ENCODE measurements around the gene CACNA1S. TPM values are rescaled to one million over a fixed set of nuclear protein-coding genes. Genes with fewer than 3 reads are reported as not detected.
A peak's percentile ranks its signal among the peaks of the same experiment; 100 is the strongest.

Gene CACNA1S
- total and polyA plus RNA-seq, 5 experiments from 2014 or later: not detected

DNA sequence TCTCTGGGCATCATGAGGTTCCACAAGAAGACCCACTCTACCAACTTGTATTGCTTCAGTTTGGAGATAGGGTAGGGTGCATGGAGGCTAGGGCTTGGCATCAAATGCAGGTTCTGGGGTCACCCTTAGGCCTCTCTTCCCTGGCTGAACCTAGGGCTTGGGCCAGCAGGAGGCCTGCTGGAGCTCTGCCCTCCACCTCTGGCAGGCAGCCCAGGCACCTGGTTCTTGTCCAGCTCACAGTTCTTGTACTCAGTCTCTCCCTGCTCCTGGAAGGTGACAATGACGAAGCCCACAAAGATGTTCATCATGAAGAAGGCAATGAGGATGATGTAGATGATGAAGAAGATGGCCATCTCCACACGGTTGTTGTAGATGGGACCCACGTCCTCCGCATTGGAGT lies 51.2 kb downstream of the CACNA1S start:
- DNase-seq (no peak), ATAC-seq (no peak)
- H3K4me3 Mint-ChIP-seq: no peak overlapping the region
- no peaks in the 10 kb centered on the region for H3K36me3 Mint-ChIP-seq
- POLR2A ChIA-PET: no interaction called here
- H3K27me3 Mint-ChIP-seq: peaks cover 0 to 11% (median 0%) of the 10 kb centered on the region in 5 donors
- no peak overlapping the region for H3K27ac Mint-ChIP-seq
- H3K4me1 Mint-ChIP-seq: peaks cover 0 to 14% (median 3%) of the 10 kb centered on the region in 4 donors
- no peaks in the 10 kb centered on the region for H3K9me3 Mint-ChIP-seq

DNA sequence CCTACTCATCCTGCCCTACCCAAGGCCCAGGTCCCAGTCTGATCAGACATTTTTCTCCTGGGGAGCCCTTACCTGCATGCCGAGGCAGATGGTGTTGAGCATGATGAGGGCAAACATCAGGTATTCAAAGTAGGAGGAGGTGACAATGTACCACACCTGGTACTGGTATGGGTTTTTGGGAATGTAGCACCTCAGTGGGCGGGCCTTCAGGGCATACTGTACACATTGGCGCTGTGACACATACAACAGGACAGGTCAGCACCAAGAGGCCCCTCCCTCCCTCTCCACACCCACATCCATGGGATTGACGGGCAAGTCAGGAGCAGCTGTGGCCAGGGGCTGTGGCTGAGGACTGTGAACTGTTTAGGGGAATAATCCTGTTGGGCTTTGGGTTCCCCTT lies 51.6 kb downstream of the CACNA1S start:
- DNase-seq: no peak
- no peaks in the 10 kb centered on the region for H3K36me3 Mint-ChIP-seq
- H3K27me3 Mint-ChIP-seq: peaks cover 0 to 11% (median 0%) of the 10 kb centered on the region in 5 donors
- POLR2A ChIA-PET: no interaction called here
- H3K4me1 Mint-ChIP-seq: peaks cover 0 to 18% (median 3%) of the 10 kb centered on the region in 4 donors
- no peak overlapping the region for H3K27ac Mint-ChIP-seq
- no peak overlapping the region for H3K4me3 Mint-ChIP-seq
- no peaks in the 10 kb centered on the region for H3K9me3 Mint-ChIP-seq
- no peak for ATAC-seq

DNA sequence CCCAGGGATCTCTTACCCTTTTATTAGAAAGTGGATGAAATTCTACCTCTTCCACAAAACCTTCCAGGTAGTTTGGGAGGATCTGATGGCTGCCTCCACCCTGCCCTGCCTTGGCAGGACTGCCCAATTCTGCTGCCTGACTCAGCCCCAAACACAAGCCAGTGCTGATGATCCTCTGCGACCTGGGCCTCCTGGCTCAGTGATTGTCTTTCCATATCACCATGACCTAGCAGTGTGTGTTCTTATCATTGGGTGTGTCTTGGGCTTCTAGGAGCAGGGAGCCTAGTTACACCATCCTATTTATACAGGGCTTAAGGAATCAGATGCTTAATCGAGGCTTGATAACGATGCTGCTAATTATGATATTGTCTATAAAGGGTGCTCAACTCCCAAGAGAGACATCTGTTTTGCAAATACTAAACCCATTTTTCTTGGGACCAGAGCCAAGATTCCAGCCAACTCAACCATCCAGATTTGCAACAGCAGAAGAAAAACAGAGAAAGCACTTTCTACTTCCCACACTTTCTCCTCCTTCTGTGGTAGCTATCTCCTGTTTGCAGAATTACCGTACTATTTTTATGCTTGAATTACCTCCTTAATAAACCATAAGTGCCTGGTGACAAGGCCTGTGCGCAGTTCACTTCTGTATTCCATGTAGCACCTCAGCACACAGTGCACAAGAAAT lies 52.2 kb downstream of the CACNA1S start:
- no peak for ATAC-seq
- DNase-seq: no peak
- Mint-ChIP-seq H3K27me3 (peaks cover 0 to 11% (median 0%) of the 10 kb centered on the region in 5 donors), H3K36me3 (no peaks in the 10 kb centered on the region), H3K27ac (peak overlapping the region in 1 of 10 donors; percentile 1), H3K9me3 (no peaks in the 10 kb centered on the region), H3K4me1 (peaks cover 0 to 23% (median 3%) of the 10 kb centered on the region in 4 donors), H3K4me3 (no peak overlapping the region)
- POLR2A ChIA-PET: no interaction called here

DNA sequence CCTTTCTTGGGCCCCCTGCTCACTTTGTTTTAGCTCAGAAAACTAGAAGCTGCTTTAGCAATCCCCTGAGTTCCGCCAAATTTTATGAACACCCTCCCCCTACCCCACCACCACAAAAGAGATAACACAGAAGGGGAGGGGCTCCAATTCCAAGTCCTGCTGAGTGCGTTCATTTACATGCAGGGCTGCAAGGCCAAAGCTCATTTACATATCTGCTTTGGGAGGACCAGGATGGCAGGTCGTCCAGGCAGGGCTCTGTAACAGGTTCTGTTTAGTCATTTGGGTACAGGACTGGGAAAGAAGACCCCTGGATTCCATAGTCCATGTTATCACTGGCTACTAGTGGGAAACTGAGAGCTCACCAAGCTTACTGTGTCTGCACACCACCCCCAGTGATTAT lies 52.8 kb downstream of the CACNA1S start:
- ATAC-seq (no peak), DNase-seq (no peak)
- Mint-ChIP-seq H3K9me3 (no peaks in the 10 kb centered on the region), H3K4me1 (peaks cover 0 to 28% (median 3%) of the 10 kb centered on the region in 4 donors), H3K27me3 (peaks cover 0 to 11% (median 0%) of the 10 kb centered on the region in 5 donors), H3K27ac (no peak overlapping the region), H3K36me3 (no peaks in the 10 kb centered on the region), H3K4me3 (no peak overlapping the region)
- POLR2A ChIA-PET: no interaction called here

DNA sequence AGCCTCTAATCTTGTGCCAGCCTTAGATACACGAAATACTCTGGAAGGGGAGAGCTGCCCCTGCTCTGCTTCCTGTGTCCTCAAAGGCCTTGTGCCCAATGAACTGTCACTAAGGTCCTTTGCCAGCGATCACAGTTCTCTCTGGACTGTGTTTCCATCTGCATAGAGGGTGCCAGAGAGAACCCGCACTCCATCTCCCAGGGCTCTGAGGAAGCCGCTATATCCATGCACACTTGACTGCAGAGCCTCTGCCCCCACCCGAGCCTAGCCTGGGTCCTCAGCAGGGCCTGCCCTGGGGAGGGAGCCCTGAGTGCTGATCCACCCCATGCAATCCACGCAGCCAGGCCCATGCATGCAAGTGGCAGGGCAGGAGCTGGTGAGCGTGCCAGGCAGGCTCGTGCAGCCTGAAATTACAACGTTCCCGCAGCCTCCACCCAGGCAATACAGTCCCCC lies 58.1 kb downstream of the CACNA1S start:
- no peak for ATAC-seq
- peak overlapping the region in 2 of 10 donors; percentile 60 to 76 for H3K27ac Mint-ChIP-seq
- H3K27me3 Mint-ChIP-seq: peaks cover 0 to 11% (median 0%) of the 10 kb centered on the region in 5 donors
- H3K36me3 Mint-ChIP-seq: no peaks in the 10 kb centered on the region
- DNase-seq: no peak
- POLR2A ChIA-PET: no interaction called here
- no peaks in the 10 kb centered on the region for H3K9me3 Mint-ChIP-seq
- H3K4me3 Mint-ChIP-seq: peak overlapping the region in 1 of 10 donors; percentile 54
- H3K4me1 Mint-ChIP-seq: peaks cover 0 to 43% (median 8%) of the 10 kb centered on the region in 4 donors

DNA sequence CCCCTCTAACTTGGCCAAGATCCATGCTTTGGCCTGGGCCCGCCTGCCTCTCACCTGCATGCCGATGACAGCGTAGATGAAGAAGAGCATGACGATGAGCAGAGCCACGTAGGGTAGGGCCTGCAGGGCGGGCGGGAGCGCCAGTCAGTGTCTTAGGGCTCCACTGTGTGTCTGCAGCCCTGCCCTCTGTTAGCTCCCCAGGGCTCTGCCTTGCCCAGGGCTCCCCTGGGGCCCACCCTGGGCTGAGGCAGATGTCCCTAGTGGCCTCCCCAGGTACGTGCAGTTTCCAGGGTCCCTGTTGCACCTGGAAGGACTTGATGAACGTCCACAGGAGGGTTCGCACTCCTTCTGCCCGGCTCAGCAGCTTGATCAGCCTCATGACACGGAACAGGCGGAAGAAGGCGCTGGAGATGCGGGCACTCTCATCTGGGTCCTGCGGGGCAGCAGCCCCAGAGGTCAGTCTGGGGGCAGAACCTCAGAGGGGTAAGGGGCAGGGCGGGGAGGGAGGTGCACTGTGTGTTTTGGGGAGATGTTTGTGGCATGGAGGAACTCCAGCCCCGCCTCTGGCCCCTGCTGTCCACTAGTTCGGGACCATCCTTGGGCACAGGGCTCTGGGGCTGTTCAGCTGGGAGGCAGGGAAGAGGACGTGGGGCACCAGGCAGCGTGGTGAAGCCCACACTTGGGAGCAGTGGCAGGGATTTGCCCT lies 58.9 kb downstream of the CACNA1S start:
- no peak for ATAC-seq
- Mint-ChIP-seq H3K36me3 (no peaks in the 10 kb centered on the region), H3K4me1 (peaks cover 0 to 43% (median 8%) of the 10 kb centered on the region in 4 donors), H3K27ac (no peak overlapping the region), H3K9me3 (no peaks in the 10 kb centered on the region), H3K4me3 (no peak overlapping the region), H3K27me3 (peaks cover 0 to 11% (median 0%) of the 10 kb centered on the region in 5 donors)
- POLR2A ChIA-PET: no interaction called here
- DNase-seq: no peak

DNA sequence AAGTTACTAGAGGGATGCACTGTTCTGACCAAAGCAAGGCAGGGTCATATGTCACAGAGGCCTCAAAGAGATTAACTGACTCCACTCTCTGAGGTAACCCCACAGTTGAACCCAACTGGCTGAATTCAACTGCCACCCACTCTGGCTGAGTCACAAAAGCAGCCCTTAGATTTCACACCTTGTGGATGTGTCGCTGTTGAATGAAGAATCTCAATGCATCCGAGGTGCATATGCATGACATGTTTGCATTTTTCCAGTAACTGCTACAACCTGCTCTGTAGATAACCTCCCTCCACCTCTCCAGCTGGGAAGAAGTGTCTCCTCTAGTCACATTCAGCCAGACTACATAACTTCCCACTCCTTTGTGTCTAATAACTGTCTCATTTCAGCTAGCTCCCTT lies 60.8 kb downstream of the CACNA1S start:
- no peak for ATAC-seq
- peak overlapping the region in 1 of 10 donors; percentile 27 for H3K27ac Mint-ChIP-seq
- DNase-seq: no peak
- POLR2A ChIA-PET: no interaction called here
- peaks cover 0 to 31% (median 5%) of the 10 kb centered on the region in 4 donors for H3K4me1 Mint-ChIP-seq
- no peak overlapping the region for H3K4me3 Mint-ChIP-seq
- H3K36me3 Mint-ChIP-seq: no peaks in the 10 kb centered on the region
- H3K9me3 Mint-ChIP-seq: no peaks in the 10 kb centered on the region
- H3K27me3 Mint-ChIP-seq: peaks cover 0 to 3% (median 0%) of the 10 kb centered on the region in 5 donors

DNA sequence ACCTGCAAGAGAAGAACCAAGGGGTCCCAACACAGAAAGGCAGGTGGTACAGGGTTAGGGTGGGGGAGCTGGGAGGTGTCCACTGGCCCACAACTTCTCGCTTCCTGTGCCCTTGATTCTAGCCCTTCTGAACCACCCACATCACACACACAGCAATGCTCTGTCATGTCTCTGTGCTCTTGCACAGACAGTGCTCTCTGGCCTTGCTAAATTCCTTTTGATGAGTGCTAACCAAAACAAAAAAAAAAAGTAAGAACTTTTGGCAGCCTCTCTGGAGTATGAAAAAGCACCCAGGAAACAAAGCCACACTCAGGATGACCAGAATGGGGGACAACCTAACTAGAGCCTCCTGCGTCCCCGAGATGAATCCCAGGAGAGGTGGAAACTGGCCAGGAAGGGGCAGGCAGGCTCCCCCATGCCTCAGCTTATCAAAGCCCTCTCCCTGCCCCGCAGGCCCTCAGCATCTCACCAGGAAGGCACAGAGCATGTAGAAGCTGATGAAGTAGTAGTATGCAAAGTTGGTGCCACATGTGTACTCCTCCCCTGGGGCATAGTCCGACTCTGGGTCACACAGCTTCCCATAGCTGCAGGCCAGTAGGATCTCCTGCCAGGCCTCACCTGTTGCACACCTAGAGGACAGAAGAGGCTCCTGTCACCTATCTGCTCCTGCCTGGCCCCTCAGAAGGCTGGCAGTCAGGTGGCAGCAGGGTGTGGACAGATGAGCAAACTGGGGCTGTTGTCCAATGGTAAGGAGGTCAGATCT lies 61.5 kb downstream of the CACNA1S start:
- DNase-seq: no peak
- H3K27ac Mint-ChIP-seq: no peak overlapping the region

DNA sequence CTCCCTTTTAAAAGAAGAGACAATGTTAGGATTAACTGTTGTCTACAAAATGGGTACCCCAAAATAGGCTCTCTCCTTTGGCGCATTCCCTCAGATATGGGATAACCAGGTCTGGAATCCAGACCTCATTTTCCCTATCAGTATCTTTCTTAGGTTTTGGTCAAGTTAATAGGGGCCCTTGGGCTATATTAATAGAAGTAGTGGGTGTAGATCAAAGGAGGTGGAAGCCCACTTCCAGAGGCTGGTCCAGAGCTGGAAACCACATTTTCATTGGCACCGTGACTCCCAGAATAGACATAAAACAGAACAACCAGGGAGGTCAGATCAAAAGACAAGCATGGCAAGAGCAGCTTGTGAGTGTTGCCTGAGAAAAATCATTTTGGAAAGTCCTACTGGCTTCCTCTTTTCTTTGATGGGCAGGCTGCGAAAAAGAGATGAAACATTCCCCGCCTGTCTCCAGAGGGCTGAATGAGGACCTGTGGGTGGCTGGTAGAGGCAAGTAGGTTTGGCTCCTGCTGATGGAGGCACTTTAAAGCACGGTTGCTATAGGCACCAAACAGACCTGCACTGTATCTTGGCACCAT lies 62.9 kb downstream of the CACNA1S start:
- H3K27me3 Mint-ChIP-seq: peaks cover 0 to 3% (median 0%) of the 10 kb centered on the region in 5 donors
- no peak overlapping the region for H3K4me3 Mint-ChIP-seq
- ATAC-seq (no peak), DNase-seq (no peak)
- H3K36me3 Mint-ChIP-seq: no peaks in the 10 kb centered on the region
- H3K4me1 Mint-ChIP-seq: peaks cover 0 to 15% (median 5%) of the 10 kb centered on the region in 4 donors
- H3K27ac Mint-ChIP-seq: no peak overlapping the region
- H3K9me3 Mint-ChIP-seq: no peaks in the 10 kb centered on the region
- POLR2A ChIA-PET: no interaction called here

More for the DNA sequence above, 61.5 kb downstream of the CACNA1S start:
- Mint-ChIP-seq H3K4me1 (peaks cover 0 to 25% (median 5%) of the 10 kb centered on the region in 4 donors), H3K4me3 (no peak overlapping the region), H3K9me3 (no peaks in the 10 kb centered on the region), H3K27me3 (peaks cover 0 to 3% (median 0%) of the 10 kb centered on the region in 5 donors), H3K36me3 (no peaks in the 10 kb centered on the region)
- no peak for ATAC-seq
- POLR2A ChIA-PET: no interaction called here

DNA sequence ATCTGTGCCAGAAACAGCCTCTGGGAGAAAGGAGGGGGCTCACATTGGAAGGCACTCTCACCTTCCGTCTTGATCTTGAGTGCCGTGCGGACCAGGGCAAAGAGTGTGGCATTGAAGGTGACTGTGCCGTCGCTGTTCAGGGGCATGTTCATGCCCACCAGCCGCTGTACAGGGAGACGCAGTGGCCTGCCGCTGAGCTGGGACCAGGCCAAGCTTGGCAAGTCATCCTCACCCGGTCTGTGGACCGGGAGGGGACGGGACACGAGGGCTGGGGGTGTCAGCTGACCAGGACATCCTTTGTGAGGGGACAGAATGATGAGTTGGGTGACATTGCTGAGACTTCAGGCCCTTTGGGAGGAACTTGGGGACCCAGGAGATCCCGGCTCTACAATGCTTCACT lies 63.7 kb downstream of the CACNA1S start:
- Mint-ChIP-seq H3K36me3 (no peaks in the 10 kb centered on the region), H3K27me3 (no peaks in the 10 kb centered on the region), H3K9me3 (no peaks in the 10 kb centered on the region), H3K4me1 (peaks cover 0 to 10% (median 5%) of the 10 kb centered on the region in 4 donors), H3K27ac (peak overlapping the region in 2 of 10 donors; percentile 39 to 55), H3K4me3 (no peak overlapping the region)
- POLR2A ChIA-PET: no interaction called here
- ATAC-seq (no peak), DNase-seq (no peak)

DNA sequence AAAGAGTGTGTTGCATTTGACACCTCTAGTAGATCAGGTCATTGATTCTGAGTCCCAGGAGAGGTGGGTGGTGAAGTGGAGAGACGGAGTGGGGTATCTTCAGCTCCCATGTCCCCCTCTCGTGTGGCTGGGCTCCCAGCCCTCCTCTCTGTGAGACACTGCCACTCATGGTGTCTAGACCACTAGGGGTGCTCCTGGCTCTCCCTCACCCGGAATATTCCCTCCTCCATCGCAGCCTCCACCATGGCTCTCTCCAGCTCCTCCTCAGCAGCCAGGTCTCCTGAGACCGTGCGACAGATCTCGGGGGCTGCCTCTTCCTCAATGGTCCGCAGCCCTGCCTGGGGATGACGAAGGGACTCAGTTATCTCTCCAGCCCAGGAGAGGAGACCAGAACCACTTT lies 68.1 kb downstream of the CACNA1S start:
- ATAC-seq: no peak
- Mint-ChIP-seq H3K36me3 (no peaks in the 10 kb centered on the region), H3K27me3 (no peaks in the 10 kb centered on the region), H3K9me3 (no peaks in the 10 kb centered on the region), H3K27ac (peak overlapping the region in 1 of 10 donors; percentile 40), H3K4me3 (no peak overlapping the region), H3K4me1 (peaks cover 0 to 6% (median 4%) of the 10 kb centered on the region in 4 donors)
- DNase-seq: no peak
- POLR2A ChIA-PET: no interaction called here

DNA sequence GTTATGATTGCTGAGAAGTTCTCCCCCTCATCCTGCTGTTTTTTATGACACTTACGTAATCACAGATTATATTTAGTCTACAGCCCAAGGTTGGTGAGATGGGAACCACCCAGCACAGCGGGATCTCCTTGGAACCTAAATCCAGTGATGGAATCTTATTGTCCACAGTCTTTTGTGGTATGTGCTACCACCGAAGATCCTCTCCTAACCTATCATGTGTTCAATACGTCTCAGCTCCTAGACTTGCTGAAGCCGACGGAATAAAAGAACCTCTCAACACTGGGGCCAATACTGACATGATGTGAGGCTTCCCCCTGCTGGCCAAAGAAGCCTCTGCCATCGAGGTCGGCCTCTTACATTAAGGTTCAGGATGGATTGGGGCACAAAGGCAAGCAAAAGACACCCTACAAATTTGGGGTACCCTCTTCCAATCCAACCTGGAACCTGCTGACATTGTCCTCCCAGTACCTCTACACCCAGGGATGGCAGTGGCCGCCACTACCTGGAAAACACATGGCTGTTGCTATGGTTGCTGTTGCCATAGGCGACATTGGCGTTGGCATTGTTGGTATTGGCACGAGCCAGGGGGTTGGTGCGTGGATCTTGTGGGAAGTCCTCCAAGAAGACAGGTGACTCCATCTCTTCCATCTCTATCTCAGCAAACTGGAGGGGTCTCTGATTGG lies 69.3 kb downstream of the CACNA1S start:
- H3K9me3 Mint-ChIP-seq: no peaks in the 10 kb centered on the region

More for the DNA sequence above, 69.3 kb downstream of the CACNA1S start:
- Mint-ChIP-seq H3K36me3 (no peaks in the 10 kb centered on the region), H3K27me3 (no peaks in the 10 kb centered on the region), H3K4me3 (no peak overlapping the region), H3K27ac (peak overlapping the region in 3 of 10 donors; percentile 13 to 74 (median 56)), H3K4me1 (peaks cover 0 to 6% (median 4%) of the 10 kb centered on the region in 4 donors)
- ATAC-seq: peak; percentile 97 to 99
- peak; percentile 42 to 82 (median 70) for DNase-seq
- POLR2A ChIA-PET: interaction anchor here (1.1 to 2.2 kb wide), 3 partner anchors 20 to 71 kb away, joined by 3 to 8 read pairs (median 4); no protein-coding TSS in a partner anchor
